K562 (cell line): ENCODE results near the gene DUSP9. TPM values are rescaled to one million over a fixed set of nuclear protein-coding genes. Genes with fewer than 3 reads are reported as not detected.

Experiments used
- BCOR ChIP-seq: fragments of 450-650 bp; IDR thresholded peaks from 2 replicates; pipeline ENCODE4 v1.6.1; 2016
- CEBPZ ChIP-seq: fragments of 150-350 bp; IDR thresholded peaks from 2 replicates; pipeline ENCODE4 v1.6.1; 2014; ENCODE audit warnings: low read depth, mild to moderate bottlenecking, low read length, borderline replicate concordance
- CXXC5 ChIP-seq: fragments of 250-450 bp; sonication (Bioruptor Pico); IDR thresholded peaks from 2 replicates; pipeline ENCODE4 v1.8.0; 2022; ENCODE audit warnings: inconsistent platforms, mild to moderate bottlenecking, moderate library complexity
- ETS2 ChIP-seq: IDR thresholded peaks from 2 replicates; pipeline ENCODE4 v1.6.1; 2016; ENCODE audit warnings: borderline replicate concordance, missing genetic modification characterization, mild to moderate bottlenecking, moderate library complexity, missing compliant biosample characterization; ENCODE audit not compliant: poor library complexity, severe bottlenecking
- HEY1 ChIP-seq: fragments of 250-450 bp; sonication (Bioruptor Pico); IDR thresholded peaks from 2 replicates; pipeline ENCODE4 v1.5.0; 2020; ENCODE audit warnings: mild to moderate bottlenecking, moderate library complexity, borderline replicate concordance
- MAFF ChIP-seq: IDR thresholded peaks from 2 replicates; pipeline ENCODE4 v1.6.1; 2012; ENCODE audit warnings: low read length, improper control_type of control experiment
- MAX ChIP-seq: sonication (generic); formaldehyde crosslinking; IDR thresholded peaks from 2 replicates; pipeline ENCODE4 v1.9.0; 2022; ENCODE audit warnings: mild to moderate bottlenecking, missing genetic modification reagents
- MCM7 ChIP-seq, 2 experiments: fragments of 450-650 bp; IDR thresholded peaks; 2 replicates each; pipeline ENCODE4 v1.6.1; 2016 to 2018
- POLR3G ChIP-seq: IDR thresholded peaks from 2 replicates; pipeline ENCODE4 v1.6.1; 2011; ENCODE audit not compliant: insufficient read length, insufficient replicate concordance; ENCODE audit errors: extremely low read depth
- SLC30A9 ChIP-seq: fragments of 250-450 bp; sonication (Bioruptor Pico); IDR thresholded peaks from 2 replicates; pipeline ENCODE4 v1.8.0; 2022; ENCODE audit warnings: mild to moderate bottlenecking, moderate library complexity
- SMARCE1 ChIP-seq: fragments of 450-650 bp; IDR thresholded peaks from 2 replicates; pipeline ENCODE4 v1.7.1; 2016; ENCODE audit warnings: mild to moderate bottlenecking
- TCF7 ChIP-seq: sonication (generic); IDR thresholded peaks from 2 replicates; pipeline ENCODE4 v1.6.1; 2016; ENCODE audit warnings: antibody characterized with exemption, borderline replicate concordance
- TRIM25 ChIP-seq: fragments of 450-650 bp; IDR thresholded peaks from 2 replicates; pipeline ENCODE4 v1.7.0; 2016; ENCODE audit warnings: borderline replicate concordance
- USF1 ChIP-seq: sonication (generic); formaldehyde crosslinking; IDR thresholded peaks from 2 replicates; pipeline ENCODE4 v1.9.0; 2022; ENCODE audit warnings: mild to moderate bottlenecking, missing genetic modification reagents
- ZMIZ1 ChIP-seq, 2 experiments: fragments of 150-350 bp in 1 of 2; IDR thresholded peaks; 2 replicates each; pipeline ENCODE4 v1.6.1; 2012 to 2016; ENCODE audit warnings: low read depth in 2 of 2, low read length in 2 of 2, mild to moderate bottlenecking in 1 of 2, moderate library complexity in 1 of 2
- ZSCAN32 ChIP-seq: fragments of 450-650 bp; formaldehyde crosslinking; IDR thresholded peaks from 2 replicates; pipeline ENCODE4 v1.4.0; 2020; ENCODE audit warnings: mild to moderate bottlenecking, moderate library complexity
- polyA plus RNA-seq, 8 experiments: library from polyadenylated mRNA; depleted of rRNA in 4 of 8; stranded (reverse) in 5 of 8; unstranded in 3 of 8; fragments of >200 nt; fragmentation: Nextera tagmentation in 2 of 8; fragmentation: Illumina TruSeq in 1 of 8; extraction: Ambion mirVana in 2 of 8; extraction: Trizol in 1 of 8; gene quantifications; 2 replicates each; pipeline versions ENCODE4 v1.2.1 to v1.2.3, GENCODE V29; 2011 to 2014; ENCODE audit warnings: inconsistent platforms in 1 of 8, missing spikeins in 1 of 8
- total RNA-seq, 7 experiments: library from RNA; depleted of rRNA in 6 of 7; stranded (reverse); fragments of >200 nt in 6 of 7; fragmentation: Illumina TruSeq in 2 of 7; extraction: Trizol in 2 of 7; gene quantifications; 2 replicates each; pipeline versions ENCODE4 v1.2.1 to v1.2.3, GENCODE V29; 2011 to 2021; ENCODE audit warnings: low replicate concordance in 1 of 7
- TF ChIP-seq, protein P1 (sequence below): sonication (generic); formaldehyde crosslinking; IDR thresholded peaks from 2 replicates; pipeline ENCODE4 v1.8.0; 2022; ENCODE audit warnings: mild to moderate bottlenecking, missing genetic modification reagents

Gene DUSP9
- total and polyA plus RNA-seq, 9 of the 15 experiments (the other 6 are each of a cell fraction or from before 2014, with no cell fraction given), result 0.11 to 14.1 (median 5.5) TPM

DNA sequence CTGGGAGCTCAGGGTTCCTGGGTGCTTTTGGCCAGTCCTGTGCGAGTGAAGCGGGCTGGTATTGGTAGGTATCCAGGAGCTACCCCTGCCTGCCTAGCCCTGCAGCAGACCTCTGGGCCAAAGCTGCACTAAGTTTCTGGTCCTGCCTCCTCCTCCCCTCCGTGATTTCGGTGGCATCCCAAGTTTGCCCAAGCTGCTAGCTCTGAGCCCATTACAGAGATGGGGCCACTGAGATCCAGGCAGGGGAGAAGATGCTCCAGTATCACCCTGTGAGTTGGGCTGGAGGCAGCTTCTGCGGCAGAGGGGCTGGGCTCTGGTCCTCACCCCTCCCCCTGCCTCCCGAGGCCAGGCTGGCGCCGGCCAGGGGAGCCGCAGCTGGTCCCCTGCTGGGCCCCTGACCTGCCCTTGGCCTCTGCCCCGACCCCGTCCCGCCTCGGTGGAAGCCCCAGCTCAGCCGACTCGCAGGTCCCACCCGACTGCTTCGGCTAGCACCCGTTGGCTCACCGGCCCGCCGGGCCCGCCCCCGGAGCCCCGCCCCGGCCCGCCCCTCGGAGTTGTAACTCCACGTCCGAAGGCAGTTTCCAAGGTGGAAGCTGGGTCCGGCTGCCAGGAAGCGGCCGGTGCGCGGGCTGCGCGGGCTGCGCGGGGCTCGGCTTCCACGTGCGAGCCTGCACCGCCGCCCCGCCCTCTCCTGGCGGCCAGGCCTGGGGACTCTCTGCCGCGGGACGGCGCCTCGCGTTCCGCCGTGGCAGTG, at the start of gene DUSP9 (continued):
- TF ChIP-seq MCM7 (IDR thresholded peaks at IDR 0.05), result no peak
- TF ChIP-seq HEY1, result no peak
- no peak for TF ChIP-seq SLC30A9 (CRISPR knock-in tag)
- TF ChIP-seq BCOR, result peak; percentile 33; the same call in 1 of the 2 replicates
- no peak for TF ChIP-seq USF1 (CRISPR knock-in tag)
- no peak for TF ChIP-seq TCF7
- TF ChIP-seq POLR3G, result no peak
- no peak for TF ChIP-seq CEBPZ
- TF ChIP-seq CXXC5 (CRISPR knock-in tag), result peak; percentile 57
- TF ChIP-seq TRIM25, result no peak
- TF ChIP-seq MAX, result peak; percentile 72
- no peak for TF ChIP-seq ZMIZ1 (IDR thresholded peaks at IDR 0.05; ENCODE audit: low read depth in 2 of 2, low read length in 2 of 2)
- no peak for TF ChIP-seq MAFF
- TF ChIP-seq ETS2 (tag), result no peak
- TF ChIP-seq ZSCAN32 (CRISPR knock-in tag), result no peak
- TF ChIP-seq, protein P1, sequence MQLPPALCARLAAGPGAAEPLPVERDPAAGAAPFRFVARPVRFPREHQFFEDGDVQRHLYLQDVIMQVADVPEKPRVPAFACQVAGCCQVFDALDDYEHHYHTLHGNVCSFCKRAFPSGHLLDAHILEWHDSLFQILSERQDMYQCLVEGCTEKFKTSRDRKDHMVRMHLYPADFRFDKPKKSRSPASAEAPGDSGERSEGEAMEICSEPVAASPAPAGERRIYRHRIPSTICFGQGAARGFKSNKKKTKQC, result no peak
- TF ChIP-seq SMARCE1, result no peak
